K562 (cell line): Measurements from ENCODE around the gene RIMKLA. TPM values are rescaled to one million over a fixed set of nuclear protein-coding genes. Genes with fewer than 3 reads are reported as not detected.

ENCODE experiments used
- ATF7 ChIP-seq: fragments of 450-650 bp; IDR thresholded peaks from 2 replicates; pipeline ENCODE4 v1.7.1; 2014; ENCODE audit warnings: mild to moderate bottlenecking, moderate library complexity
- CHD1 ChIP-seq: fragments of 200-600 bp; sonication (generic); IDR thresholded peaks from one replicate; pipeline ENCODE4 v1.6.1; 2012; ENCODE audit warnings: mild to moderate bottlenecking, moderate library complexity, low read length, inconsistent platforms
- CREB3 ChIP-seq: fragments of 450-650 bp; conservative IDR thresholded peaks from 2 replicates; pipeline ENCODE4 v1.6.1; 2016; ENCODE audit warnings: missing genetic modification characterization, low read depth, mild to moderate bottlenecking, missing compliant biosample characterization, moderate library complexity
- CXXC5 ChIP-seq: fragments of 250-450 bp; sonication (Bioruptor Pico); IDR thresholded peaks from 2 replicates; pipeline ENCODE4 v1.8.0; 2022; ENCODE audit warnings: inconsistent platforms, mild to moderate bottlenecking, moderate library complexity
- EGR1 ChIP-seq: fragments of 450-650 bp; conservative IDR thresholded peaks from 2 replicates; pipeline ENCODE4 v1.6.1; 2017; ENCODE audit warnings: mild to moderate bottlenecking
- FOXP1 ChIP-seq: sonication (generic); formaldehyde crosslinking; IDR thresholded peaks from 2 replicates; pipeline ENCODE4 v1.8.0; 2022; ENCODE audit warnings: mild to moderate bottlenecking, missing genetic modification reagents
- GMEB1 ChIP-seq: fragments of 250-450 bp; sonication (Bioruptor Pico); IDR thresholded peaks from 2 replicates; pipeline ENCODE4 v1.4.0; 2020; ENCODE audit warnings: mild to moderate bottlenecking
- HMG20B ChIP-seq: fragments of 250-450 bp; sonication (Bioruptor Pico); IDR thresholded peaks from 2 replicates; pipeline ENCODE4 v1.5.0; 2021; ENCODE audit warnings: mild to moderate bottlenecking
- NBN ChIP-seq: fragments of 450-650 bp; IDR thresholded peaks from 2 replicates; pipeline ENCODE4 v1.6.1; 2016; ENCODE audit warnings: low read depth, mild to moderate bottlenecking
- NCOA1 ChIP-seq: fragments of 450-650 bp; IDR thresholded peaks from 2 replicates; pipeline ENCODE4 v1.6.1; 2016; ENCODE audit warnings: low read depth
- NKRF ChIP-seq: fragments of 450-650 bp; IDR thresholded peaks from 2 replicates; pipeline ENCODE4 v1.6.1; 2016; ENCODE audit warnings: borderline replicate concordance
- OTX1 ChIP-seq: fragments of 450-650 bp; formaldehyde crosslinking; IDR thresholded peaks from 2 replicates; pipeline ENCODE4 v1.4.0; 2022; ENCODE audit warnings: mild to moderate bottlenecking
- PTBP1 ChIP-seq: fragments of 200-400 bp; formaldehyde crosslinking; IDR thresholded peaks from 2 replicates; pipeline ENCODE4 v1.6.1; 2017; ENCODE audit warnings: low read depth, low read length
- SMAD4 ChIP-seq: fragments of 250-450 bp; sonication (Bioruptor Pico); conservative IDR thresholded peaks from 2 replicates; pipeline ENCODE4 v1.8.0; 2021; ENCODE audit warnings: inconsistent platforms, mild to moderate bottlenecking, moderate library complexity
- TAF9B ChIP-seq: fragments of 450-650 bp; IDR thresholded peaks from 2 replicates; pipeline ENCODE4 v1.6.1; 2018; ENCODE audit warnings: mild to moderate bottlenecking; ENCODE audit not compliant: partially characterized antibody
- YY1 ChIP-seq, 3 experiments: IDR thresholded peaks; 2 replicates each; pipeline ENCODE4 v1.6.1; 2011; ENCODE audit warnings: low read length in 2 of 3, mild to moderate bottlenecking in 2 of 3, moderate library complexity in 2 of 3, borderline replicate concordance in 1 of 3, control low read depth in 1 of 3, low read depth in 1 of 3; ENCODE audit not compliant: insufficient read depth in 3 of 3, insufficient replicate concordance in 2 of 3, control insufficient read depth in 1 of 3, insufficient read length in 1 of 3; ENCODE audit errors: extremely low read depth in 1 of 3
- ZHX1 ChIP-seq: fragments of 150-350 bp; conservative IDR thresholded peaks from 2 replicates; pipeline ENCODE4 v1.6.1; 2014; ENCODE audit warnings: low read length
- polyA plus RNA-seq, 8 experiments: library from polyadenylated mRNA; depleted of rRNA in 4 of 8; stranded (reverse) in 5 of 8; unstranded in 3 of 8; fragments of >200 nt; fragmentation: Nextera tagmentation in 2 of 8; fragmentation: Illumina TruSeq in 1 of 8; extraction: Ambion mirVana in 2 of 8; extraction: Trizol in 1 of 8; gene quantifications; 2 replicates each; pipeline versions ENCODE4 v1.2.1 to v1.2.3, GENCODE V29; 2011 to 2014; ENCODE audit warnings: inconsistent platforms in 1 of 8, missing spikeins in 1 of 8
- total RNA-seq, 7 experiments: library from RNA; depleted of rRNA in 6 of 7; stranded (reverse); fragments of >200 nt in 6 of 7; fragmentation: Illumina TruSeq in 2 of 7; extraction: Trizol in 2 of 7; gene quantifications; 2 replicates each; pipeline versions ENCODE4 v1.2.1 to v1.2.3, GENCODE V29; 2011 to 2021; ENCODE audit warnings: low replicate concordance in 1 of 7

Gene RIMKLA
- total and polyA plus RNA-seq, 9 of the 15 experiments (the other 6 are each of a cell fraction or from before 2014, with no cell fraction given) = 0.02 TPM; not detected in 8

GRCh38 chr1:42335050-42335808, 45.4 kb upstream of the RIMKLA start, which contains the start of gene FOXJ3 (continued):
- TF ChIP-seq GMEB1 (CRISPR knock-in tag) (peak; percentile 100), ZHX1 (no peak; the same call in 1 of the 2 replicates), CXXC5 (CRISPR knock-in tag) (peak; percentile 100), NBN (peak; percentile 84; the same call in 1 of the 2 replicates), FOXP1 (peak; percentile 67; the same call in 1 of the 2 replicates), PTBP1 (0 out of 2 replicates have a peak, but pooled peaks have one; percentile 51), ATF7 (peak; percentile 87), CREB3 (no peak), TAF9B (peak; percentile 97), NCOA1 (no peak; the same call in 1 of the 2 replicates), SMAD4 (peak; percentile 87), OTX1 (CRISPR knock-in tag) (0 out of 2 replicates have a peak, but pooled peaks have one; percentile 20), EGR1 (peak; percentile 98), NKRF (peak; percentile 37; the same call in 1 of the 2 replicates), YY1 (IDR thresholded peaks at IDR 0.05; ENCODE audit: borderline replicate concordance in 1 of 3, control insufficient read depth in 1 of 3, extremely low read depth in 1 of 3, insufficient read depth in 3 of 3, insufficient read length in 1 of 3, insufficient replicate concordance in 2 of 3, low read depth in 1 of 3, low read length in 2 of 3) (peak in 2 of 3 experiments; percentile 65 to 70), CHD1 (no peak), HMG20B (CRISPR knock-in tag) (no peak)
